ENCODE results near the gene SLC41A3. TPM values are rescaled to one million over a fixed set of nuclear protein-coding genes. Genes with fewer than 3 reads are reported as not detected.

SLC41A3 gene
- total RNA-seq, 1 experiment from 2014 or later: 35.5 TPM

DNA sequence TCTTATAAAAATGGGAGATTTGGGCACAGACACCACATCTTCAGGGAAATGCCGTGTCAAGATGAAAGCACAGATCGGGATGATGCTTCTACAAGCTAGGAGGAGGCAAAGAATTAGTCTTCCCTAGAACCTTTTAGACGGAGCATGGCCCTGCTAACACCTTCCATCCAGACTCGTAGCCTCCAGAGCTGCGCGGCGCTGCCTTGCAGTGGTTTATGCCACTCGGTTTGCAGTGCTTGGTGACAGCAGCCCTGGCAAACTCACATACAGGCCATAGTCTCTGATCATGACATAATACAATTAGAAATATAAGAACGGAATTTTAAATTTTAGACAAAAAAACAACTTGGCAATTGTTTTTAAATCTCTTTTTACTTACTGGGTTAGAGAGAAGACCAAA lies 37.1 kb upstream of the SLC41A3 start:
- no peaks in the 10 kb centered on the region for H3K79me1 ChIP-seq (ENCODE audit: insufficient read depth, low read depth, low read length, poor library complexity, severe bottlenecking)
- H2BK120ac ChIP-seq (ENCODE audit: low read depth, low read length, poor library complexity, severe bottlenecking): no peak overlapping the region
- no peaks in the 10 kb centered on the region for H3K27me3 ChIP-seq (ENCODE audit: insufficient read depth, low read length)
- H4K20me1 ChIP-seq (ENCODE audit: control insufficient read depth, insufficient read depth, insufficient read length): no peaks in the 10 kb centered on the region
- Mint-ChIP-seq H3K27me3 (ENCODE audit: low read depth) (peaks cover 12% of the 10 kb centered on the region), H3K36me3 (ENCODE audit: insufficient read depth in 1 of 3, low read depth in 3 of 3) (no peaks in the 10 kb centered on the region), H3K27ac (no peak overlapping the region; a peak in 1 of 7 replicates), H3K4me1 (peaks cover 10 to 27% of the 10 kb centered on the region in 2 experiments), H3K9me3 (no peaks in the 10 kb centered on the region), H3K4me3 (no peak overlapping the region)
- H3K27ac ChIP-seq (ENCODE audit: insufficient read length, low read depth, low read length): no peak overlapping the region
- H3K79me2 ChIP-seq (ENCODE audit: insufficient read depth, low read length): no peaks in the 10 kb centered on the region
- H3K4me2 ChIP-seq (ENCODE audit: insufficient read depth, insufficient read length, low read length): no peak overlapping the region
- whole genome bisulfite sequencing (ENCODE audit: extremely low coverage, insufficient read length, low lambda C conversion rate): no CpG with 5 or more reads among the region's 9 CpGs
- no peak overlapping the region for H4K91ac ChIP-seq (ENCODE audit: insufficient read length, low read depth, low read length)
- H4K5ac ChIP-seq (ENCODE audit: insufficient read length, low read depth, low read length): no peak overlapping the region
- H3K23ac ChIP-seq (ENCODE audit: insufficient read length, low read depth, low read length): no peak overlapping the region
- no peaks in the 10 kb centered on the region for H3K23me2 ChIP-seq (ENCODE audit: insufficient read length, low read depth, low read length, poor library complexity, severe bottlenecking)
- H2BK20ac ChIP-seq (ENCODE audit: low read depth, low read length, poor library complexity, severe bottlenecking): no peak overlapping the region
- H3K9ac ChIP-seq (ENCODE audit: extremely low read depth, insufficient read length, low read length): no peak overlapping the region
- H4K8ac ChIP-seq (replicated peaks; ENCODE audit: insufficient read length, low read depth, low read length): no peak overlapping the region
- H3K4ac ChIP-seq (ENCODE audit: low read depth, low read length): no peak overlapping the region
- no peak overlapping the region for H3T11ph ChIP-seq (ENCODE audit: low read length)
- H2AFZ ChIP-seq (ENCODE audit: low read length): no peak overlapping the region
- H3K56ac ChIP-seq (ENCODE audit: insufficient read length, low read depth, low read length): no peak overlapping the region
- H2BK12ac ChIP-seq (ENCODE audit: insufficient read length, low read depth, low read length): no peak overlapping the region
- no peak overlapping the region for H2AK5ac ChIP-seq (ENCODE audit: insufficient read length, low read length)
- no peaks in the 10 kb centered on the region for H3K4me1 ChIP-seq (ENCODE audit: insufficient read depth, low read length)
- no peak for DNase-seq
- H2BK5ac ChIP-seq (ENCODE audit: insufficient read length, low read length): no peak overlapping the region
- no peak overlapping the region for H2BK15ac ChIP-seq (ENCODE audit: low read depth, low read length)
- H3K14ac ChIP-seq (ENCODE audit: insufficient read depth, low read length): no peak overlapping the region
- no peak overlapping the region for H3K18ac ChIP-seq (ENCODE audit: insufficient read length, low read depth, low read length)
- H3K9me3 ChIP-seq (ENCODE audit: control insufficient read depth, low read depth, low read length): no peaks in the 10 kb centered on the region
- TF ChIP-seq, protein P1, sequence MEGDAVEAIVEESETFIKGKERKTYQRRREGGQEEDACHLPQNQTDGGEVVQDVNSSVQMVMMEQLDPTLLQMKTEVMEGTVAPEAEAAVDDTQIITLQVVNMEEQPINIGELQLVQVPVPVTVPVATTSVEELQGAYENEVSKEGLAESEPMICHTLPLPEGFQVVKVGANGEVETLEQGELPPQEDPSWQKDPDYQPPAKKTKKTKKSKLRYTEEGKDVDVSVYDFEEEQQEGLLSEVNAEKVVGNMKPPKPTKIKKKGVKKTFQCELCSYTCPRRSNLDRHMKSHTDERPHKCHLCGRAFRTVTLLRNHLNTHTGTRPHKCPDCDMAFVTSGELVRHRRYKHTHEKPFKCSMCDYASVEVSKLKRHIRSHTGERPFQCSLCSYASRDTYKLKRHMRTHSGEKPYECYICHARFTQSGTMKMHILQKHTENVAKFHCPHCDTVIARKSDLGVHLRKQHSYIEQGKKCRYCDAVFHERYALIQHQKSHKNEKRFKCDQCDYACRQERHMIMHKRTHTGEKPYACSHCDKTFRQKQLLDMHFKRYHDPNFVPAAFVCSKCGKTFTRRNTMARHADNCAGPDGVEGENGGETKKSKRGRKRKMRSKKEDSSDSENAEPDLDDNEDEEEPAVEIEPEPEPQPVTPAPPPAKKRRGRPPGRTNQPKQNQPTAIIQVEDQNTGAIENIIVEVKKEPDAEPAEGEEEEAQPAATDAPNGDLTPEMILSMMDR (conservative IDR thresholded peaks at IDR 0.05): no peak
